Gastroesophageal sphincter (tissue), 3 donors: ENCODE measurements around the gene AGAP3.

Source experiments
- POLR2A ChIP-seq, 2 donors: fragments of 450-650 bp; IDR thresholded peaks; one replicate each; pipeline ENCODE4 v1.6.1; 2017; ENCODE audit warnings: antibody characterized with exemption in 2 of 2, mild to moderate bottlenecking in 2 of 2, moderate library complexity in 1 of 2
- TF ChIP-seq, protein P1 (sequence below), 4 experiments: fragments of 200-600 bp in 2 of 4; fragments of 450-650 bp in 2 of 4; sonication (generic) in 1 of 4; IDR thresholded peaks; one replicate each; pipeline ENCODE4 v1.5.1; 2017 to 2019; ENCODE audit warnings: antibody characterized with exemption in 4 of 4, mild to moderate bottlenecking in 2 of 4, moderate library complexity in 2 of 4

DNA sequence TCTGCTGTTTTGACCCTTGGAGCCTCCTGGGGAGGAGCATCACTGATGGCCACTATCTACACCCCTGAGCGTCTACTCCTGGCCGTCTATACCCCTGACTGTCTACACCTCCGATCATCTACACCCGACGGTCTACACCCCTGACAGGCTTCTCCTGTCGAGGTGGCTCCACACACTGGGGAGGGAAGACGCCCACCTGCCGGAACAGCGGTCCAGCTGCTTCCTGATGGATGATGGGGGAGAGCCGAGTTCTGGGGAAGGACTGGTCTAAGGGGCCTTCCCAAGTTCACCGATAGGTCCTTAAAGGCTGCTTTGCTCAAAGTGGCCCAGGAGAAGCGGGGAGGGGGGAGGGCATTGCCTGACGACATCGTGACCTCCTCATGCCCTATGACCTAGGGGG is 41.9 kb downstream of the AGAP3 start:
- TF ChIP-seq POLR2A (IDR thresholded peaks at IDR 0.05): no peak
- TF ChIP-seq, protein P1, sequence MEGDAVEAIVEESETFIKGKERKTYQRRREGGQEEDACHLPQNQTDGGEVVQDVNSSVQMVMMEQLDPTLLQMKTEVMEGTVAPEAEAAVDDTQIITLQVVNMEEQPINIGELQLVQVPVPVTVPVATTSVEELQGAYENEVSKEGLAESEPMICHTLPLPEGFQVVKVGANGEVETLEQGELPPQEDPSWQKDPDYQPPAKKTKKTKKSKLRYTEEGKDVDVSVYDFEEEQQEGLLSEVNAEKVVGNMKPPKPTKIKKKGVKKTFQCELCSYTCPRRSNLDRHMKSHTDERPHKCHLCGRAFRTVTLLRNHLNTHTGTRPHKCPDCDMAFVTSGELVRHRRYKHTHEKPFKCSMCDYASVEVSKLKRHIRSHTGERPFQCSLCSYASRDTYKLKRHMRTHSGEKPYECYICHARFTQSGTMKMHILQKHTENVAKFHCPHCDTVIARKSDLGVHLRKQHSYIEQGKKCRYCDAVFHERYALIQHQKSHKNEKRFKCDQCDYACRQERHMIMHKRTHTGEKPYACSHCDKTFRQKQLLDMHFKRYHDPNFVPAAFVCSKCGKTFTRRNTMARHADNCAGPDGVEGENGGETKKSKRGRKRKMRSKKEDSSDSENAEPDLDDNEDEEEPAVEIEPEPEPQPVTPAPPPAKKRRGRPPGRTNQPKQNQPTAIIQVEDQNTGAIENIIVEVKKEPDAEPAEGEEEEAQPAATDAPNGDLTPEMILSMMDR (IDR thresholded peaks at IDR 0.05): no peak
